GF-D8 (cell line): Measurements from ENCODE around the gene KIAA1210.

ENCODE experiments used
- DNase-seq: peaks from one replicate; lab custom pipeline; 2025; lab: John Stamatoyannopoulos, UW

The KIAA1210 gene

DNA sequence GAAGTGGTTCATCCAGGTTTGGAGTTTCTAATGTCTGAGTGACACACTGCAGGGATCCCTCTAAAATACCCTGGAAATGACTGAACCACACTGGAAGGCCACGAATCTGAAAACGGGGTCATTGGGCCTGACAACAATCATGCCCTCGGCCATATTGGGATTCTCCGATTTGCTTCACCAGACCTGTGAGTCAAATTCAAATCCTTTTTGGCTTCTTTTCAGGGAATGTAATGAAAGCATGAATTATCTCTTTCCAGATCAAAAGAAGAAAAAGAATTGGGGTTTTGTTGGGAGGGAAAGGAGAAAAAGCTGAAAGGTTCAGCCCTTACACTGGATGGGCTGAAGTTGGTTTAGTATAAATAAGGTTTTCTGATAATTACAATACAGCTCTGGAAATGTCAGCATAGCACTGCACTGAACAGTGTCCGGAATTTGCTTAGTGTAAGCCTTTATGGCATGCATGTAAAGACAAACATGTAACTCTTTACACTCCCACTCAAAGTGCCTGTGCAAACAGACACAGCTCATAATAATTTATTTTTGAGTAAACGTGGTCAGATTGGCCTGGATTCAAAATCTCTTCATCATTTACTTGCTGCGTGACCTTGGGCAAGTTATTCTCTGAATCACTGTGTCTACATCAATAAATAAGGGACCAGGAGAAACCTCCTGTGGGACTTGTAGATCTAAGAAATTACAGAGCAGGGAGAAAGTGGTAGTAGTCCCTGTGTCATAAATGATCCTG, 33.4 kb downstream of the KIAA1210 start:
- DNase-seq, result no peak

DNA sequence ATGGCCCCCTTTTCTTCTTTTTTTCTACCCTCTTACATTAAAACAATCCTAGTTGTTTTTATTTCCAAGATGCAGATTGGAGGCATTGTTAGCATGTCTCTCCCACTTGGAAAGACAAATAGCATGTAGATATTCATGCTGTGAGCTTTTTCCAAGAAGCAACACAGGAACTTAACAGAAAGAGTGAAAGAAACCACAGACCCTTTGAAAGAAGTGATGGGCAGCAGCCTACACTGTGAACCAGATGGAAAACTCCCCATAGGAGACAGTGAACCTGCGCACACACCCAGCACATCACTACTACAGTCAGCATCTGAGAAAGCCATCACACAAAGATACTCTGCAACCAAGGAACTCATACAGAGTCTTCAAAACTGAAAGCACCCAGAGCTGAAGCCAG, 37.0 kb downstream of the KIAA1210 start:
- DNase-seq, result no peak

DNA sequence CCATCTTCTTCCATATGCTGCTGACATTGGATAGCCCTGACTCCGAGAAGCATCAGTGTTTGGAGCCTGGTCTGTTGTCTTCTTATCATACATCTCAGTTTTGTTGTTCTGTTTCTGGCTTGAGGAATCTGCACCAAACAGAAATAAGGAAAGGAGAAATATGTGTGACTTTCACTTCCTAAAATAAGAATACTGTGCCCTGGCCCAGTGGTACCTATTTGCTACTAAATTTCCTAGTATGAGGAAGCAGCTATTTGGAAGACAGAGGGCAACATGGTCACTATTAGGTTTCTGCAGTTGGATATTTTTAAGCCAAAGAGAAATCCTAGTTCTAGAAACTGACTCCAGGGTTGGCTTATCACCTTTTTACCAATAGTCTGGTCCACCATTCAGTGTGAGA, 38.0 kb downstream of the KIAA1210 start:
- no peak for DNase-seq

DNA sequence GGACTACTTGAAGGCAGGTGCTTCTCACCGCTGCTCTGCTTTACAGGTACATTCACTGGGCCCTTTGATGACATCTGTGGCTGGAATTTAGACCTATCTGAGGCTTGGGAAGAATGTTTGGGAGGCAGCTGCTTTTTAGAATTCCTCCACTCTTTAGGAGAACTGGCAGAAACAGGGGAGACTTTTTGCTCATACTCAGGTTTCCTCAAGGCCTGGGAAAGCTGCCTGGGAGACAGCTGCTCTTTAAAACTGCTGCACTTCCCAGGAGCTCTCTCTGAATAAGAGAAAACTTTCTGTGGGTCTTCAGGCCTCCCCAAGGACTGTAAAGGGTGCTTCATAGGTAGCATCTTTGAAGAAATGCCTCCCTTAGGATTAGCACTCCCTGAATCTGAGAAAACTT, 40.5 kb downstream of the KIAA1210 start:
- no peak for DNase-seq

DNA sequence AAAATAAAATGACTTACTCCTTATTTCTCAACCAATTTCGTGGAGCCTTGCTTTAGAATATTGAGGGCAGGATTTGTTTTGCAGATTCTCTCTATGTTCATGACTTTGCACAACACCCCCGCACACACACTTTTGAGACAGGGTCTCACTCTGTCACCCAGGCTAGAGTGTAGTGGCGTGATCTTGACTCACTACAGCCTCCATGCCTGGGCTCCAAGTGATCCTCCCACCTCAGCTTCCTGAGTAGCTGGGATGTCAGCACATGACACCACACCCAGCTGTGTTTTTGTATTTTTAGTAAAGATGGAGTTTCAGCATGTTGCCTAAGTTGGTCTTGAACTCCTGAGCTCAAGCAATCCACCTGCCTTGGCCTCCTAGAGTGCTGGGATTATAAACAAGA, 42.8 kb downstream of the KIAA1210 start:
- no peak for DNase-seq

DNA sequence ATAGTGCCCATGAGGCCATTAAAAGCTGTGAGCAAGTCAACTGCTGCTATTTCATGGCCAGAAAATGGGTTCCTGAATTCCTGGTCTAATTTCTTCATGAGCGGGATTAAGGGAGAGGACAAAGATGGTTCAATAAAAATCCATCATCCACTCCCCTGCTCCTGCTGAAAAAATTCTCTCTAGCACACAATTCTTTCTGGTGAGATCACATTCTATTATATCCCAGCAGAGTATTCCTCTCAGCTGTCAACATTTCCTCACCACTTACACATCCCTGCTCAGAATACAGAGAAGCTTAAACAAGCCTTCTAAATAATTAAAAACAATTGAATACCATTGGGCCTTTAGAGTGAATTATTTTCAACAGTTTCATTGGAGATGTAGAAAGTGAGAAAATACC, 45.3 kb downstream of the KIAA1210 start:
- no peak for DNase-seq

DNA sequence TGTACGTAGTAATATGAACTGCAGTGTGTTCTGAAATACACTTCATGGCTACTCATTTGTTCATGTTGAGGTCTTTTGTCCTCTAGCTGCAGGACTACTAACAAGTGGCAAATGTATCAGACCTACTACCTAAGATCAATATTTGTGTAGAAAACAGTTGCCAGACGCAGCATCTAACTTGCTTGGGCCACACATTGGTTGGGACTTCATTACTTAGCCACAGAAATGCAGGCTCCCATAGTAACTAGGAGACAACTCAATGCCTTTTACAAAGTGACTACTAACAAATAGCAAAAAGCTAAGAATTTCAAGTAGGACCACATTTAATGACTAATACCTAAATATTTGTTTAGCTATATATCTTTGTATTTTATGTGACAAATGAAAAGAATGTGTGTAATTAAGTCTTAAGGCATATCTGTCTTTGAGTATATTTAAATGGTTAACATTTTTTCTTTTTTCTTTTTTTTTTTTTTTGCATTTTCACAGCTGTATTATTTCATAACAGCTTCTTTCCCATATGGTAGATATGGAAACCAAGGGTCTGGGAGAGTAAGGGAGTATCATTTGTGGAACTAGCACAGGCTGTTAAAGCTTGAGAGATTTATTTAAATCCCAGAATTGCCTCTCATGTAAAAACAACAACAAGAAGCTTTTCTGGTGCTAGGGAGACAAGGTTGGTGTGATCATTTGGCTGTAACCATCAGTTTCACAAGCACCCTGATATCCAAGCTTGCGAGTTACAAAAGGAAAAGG, 52.2 kb downstream of the KIAA1210 start:
- no peak for DNase-seq

DNA sequence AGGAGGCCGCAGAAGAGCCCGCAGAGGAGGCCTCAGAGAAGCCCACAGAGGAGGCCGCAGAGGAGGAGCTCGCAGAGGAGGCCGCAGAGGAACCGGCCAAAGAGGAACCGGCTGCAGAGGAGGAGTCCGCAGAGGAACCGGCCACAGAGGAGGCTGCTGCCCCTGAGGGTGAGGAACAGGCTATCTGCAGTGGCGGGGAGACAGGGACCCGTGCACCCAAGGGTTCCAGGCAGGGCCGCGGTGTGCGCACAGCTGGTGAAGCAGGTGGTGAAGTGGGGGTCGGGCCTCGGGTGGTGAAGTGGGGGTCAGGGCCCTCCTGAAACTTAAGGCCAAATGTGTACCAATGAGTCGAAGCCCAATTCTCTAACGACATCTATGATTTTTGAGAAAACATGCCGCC, 53.7 kb downstream of the KIAA1210 start:
- DNase-seq, result no peak

DNA sequence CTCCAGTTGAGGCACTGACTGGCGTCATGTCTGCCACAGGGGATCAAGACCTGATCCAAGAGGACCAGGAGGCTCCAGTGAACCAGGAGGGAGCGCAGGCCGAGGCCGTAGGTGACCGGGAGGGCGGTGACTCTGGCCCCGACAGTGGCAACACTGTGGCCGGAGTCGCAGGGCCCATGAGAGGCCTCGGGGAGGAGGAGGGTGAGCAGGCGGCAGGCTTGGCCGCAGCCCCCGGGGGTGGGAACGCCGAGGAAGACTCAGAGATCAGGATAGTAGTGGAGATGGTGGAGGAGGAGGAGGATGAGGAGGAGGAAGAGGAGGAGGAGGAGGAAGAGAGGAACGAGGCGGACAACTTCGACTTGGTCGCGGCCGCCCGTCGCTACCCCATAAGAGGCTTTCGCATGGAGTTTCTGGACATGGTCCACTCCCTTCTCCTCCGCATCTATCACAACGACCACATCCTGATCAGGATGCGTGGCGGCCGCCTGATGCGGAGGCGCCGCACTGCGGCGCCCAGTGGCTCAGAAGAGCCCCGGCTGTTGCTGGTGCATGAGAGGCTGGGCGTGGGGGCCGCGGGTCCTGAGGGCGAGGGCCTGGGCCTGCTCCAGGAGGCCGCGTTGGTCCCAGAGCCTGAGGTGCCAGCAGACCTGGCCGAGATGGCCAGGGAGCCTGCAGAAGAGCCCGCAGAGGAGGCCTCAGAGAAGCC, 54.3 kb downstream of the KIAA1210 start:
- DNase-seq, result no peak

DNA sequence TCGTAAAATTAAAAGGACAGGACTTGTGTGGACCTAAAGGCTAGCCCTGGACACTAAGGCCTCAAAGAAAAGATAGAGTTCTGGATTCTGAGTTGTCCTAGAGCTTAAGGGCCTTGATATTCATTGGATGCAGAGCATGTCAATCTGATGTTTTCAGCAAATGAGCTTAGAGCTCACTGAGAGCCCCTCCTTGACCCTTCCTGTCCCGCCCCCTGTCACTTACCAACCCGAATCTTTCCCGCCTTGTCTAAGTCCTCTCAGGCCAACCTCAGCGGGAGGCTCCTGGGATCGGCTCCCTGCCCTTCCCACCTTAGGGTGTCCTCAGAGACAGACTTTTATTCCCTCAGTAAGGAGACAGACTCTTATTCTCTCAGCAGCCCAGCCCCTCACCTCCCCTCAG, 54.9 kb downstream of the KIAA1210 start, which contains the start of gene CT47C1:
Gene CT47C1 (plus strand): TSS at position 250 of the 400 bp plus-strand sequence. CDS start 233 bp downstream, outside the sequence.
- no peak for DNase-seq

DNA sequence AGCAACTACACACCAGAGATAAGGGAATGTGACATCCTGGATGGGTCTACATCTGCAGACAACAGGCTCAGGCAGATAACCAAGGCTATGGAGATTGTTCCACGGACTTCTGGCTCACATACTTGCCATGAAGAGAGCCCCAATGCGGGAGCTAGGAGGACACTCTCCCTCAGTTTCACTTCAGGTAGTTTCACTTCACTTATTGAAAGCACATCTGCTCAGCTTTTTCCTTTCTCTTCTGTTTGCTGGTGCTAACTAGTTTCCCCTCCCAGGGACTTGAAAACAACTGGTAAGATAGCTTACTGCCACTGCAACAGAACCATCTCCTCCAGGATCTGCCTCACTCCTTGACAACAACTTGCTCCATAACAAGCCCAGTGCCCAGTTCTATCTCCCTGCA, 56.2 kb downstream of the KIAA1210 start:
- DNase-seq, result no peak

DNA sequence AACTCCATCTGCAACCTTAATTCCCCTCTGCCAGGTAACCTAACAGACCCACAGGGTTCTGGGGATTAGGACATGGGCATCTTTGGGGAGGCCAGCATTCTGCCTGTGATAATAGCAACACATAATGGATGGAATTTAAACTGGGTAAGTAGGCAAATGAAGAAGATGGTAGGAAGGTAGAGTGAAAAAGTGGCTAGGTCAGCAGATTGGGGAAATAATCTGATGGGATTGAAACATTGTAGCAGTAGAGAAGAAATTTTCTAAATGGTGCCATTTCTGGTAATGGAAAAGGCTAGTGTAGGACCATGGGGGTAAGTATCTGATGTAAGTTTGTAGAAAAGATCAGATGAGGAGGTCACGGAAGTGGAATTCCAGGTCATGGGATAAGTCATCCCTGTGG, 57.9 kb downstream of the KIAA1210 start:
- DNase-seq, result no peak

DNA sequence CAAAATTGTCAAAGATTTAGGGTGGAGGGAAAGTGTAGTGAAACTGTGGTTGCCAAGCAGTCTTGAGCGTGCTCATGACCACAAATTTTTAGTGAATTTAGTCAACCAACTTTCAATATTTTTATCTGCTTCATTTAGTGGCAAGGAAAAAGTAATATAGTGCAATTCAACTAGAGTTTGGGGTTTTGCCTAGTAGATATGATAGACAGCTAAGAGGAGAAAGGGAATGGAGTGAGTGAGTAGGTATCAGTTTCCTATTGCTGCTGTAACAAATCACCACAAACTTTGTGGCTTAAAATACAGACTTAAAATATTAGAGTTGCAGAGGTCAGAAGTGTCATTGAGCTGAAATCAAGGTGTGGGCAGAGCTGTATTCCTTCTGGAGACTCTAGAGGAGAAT, 58.5 kb downstream of the KIAA1210 start:
- DNase-seq, result no peak

DNA sequence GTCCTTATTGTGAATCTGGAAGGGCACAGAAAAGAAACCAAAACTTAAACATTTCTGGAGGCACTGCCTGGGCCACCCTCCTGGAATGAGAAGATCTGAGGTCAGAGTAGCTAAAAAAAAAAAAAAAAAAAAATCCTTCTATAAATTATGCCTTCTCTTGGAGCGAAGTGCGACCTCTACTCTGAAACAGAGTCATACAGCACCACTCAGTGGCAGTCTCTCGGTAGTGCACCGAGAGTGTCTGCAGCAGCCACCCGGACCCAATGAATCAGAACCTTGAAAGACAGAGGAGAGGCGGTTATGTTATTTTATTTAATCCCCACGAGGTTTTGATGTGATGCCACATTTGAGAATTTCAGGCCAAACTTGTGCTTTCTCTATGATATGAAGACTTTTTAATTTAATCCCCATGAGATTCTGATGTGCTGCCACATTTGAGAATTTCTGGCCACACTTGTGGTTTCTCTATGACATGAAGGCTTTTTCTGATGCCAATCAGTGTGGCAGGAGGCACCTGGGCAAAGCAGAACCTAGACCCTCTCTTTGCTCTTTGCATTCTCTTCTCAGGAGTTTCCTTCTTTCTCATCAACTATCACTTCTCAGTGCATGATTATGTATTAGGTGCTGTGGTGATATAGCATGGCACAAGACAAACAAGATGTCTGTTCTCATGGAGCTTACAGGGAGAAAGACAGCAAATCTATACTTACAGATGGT, 60.4 kb downstream of the KIAA1210 start:
- no peak for DNase-seq

DNA sequence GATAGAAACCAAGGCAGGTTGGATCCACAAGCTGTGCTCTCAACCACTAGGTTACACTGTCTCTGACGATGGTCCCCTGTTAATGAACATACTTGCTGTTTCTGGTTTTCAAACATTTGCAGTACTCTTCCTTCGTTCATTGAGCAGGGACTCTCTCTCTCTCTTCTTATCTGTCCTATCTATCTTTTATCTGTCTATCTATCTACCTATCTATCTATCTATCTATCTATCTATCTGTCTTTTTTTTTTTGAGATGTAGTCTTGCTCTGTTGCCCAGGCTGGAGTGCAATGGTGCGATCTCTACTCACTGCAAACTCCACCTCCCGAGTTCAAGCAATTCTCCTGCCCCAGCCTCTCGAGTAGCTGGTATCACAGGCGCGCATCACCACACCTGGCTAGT, 64.2 kb downstream of the KIAA1210 start:
- DNase-seq, result no peak

DNA sequence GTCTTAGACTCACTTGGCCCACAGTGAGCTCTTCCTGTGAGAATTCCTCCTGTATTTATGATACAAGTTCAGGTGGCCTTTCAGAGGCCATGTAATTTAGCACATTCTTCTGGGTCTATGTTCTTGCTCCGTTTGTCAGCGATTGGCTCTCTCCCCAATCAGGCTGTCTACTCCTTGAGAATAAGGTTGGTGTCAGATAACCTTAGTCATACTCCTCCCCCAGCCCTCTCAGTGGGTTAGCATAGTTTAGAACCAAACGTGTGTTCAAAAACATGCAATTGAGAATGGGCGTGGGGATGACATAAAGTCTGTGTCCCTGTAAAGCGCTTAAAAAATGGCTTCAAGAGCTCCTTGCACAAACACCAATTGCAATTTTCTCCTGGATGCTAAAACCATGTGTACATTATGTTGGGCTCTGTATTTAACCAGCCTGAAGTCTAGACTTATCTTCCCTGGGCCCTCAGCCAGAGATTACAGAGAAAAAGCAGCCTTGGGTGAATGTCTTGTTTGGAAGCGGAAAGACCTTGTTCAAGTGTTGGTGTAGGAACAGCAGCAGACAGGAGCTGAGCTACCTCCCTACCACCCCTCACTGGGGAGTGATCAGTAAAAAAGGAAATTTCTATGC, 64.8 kb downstream of the KIAA1210 start:
- no peak for DNase-seq

DNA sequence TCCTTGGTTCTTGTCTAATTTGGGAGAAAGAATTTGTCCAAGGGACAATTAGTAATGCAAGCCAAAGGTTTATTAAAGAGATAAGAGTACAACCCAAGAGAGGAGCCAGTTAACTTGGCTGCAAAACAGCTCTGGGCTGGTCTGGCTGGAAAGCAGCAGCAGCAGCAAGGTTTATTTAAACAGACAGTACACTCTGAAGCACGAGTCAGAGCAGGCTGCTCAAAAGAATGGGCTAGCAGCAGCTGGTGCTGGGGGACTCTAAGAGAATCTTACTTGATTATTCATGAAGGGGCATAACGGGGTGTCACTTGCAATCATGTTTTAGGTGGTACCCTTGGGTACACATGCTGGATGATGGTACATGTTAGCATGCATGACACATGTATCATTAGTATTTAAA, 71.9 kb downstream of the KIAA1210 start:
- no peak for DNase-seq

DNA sequence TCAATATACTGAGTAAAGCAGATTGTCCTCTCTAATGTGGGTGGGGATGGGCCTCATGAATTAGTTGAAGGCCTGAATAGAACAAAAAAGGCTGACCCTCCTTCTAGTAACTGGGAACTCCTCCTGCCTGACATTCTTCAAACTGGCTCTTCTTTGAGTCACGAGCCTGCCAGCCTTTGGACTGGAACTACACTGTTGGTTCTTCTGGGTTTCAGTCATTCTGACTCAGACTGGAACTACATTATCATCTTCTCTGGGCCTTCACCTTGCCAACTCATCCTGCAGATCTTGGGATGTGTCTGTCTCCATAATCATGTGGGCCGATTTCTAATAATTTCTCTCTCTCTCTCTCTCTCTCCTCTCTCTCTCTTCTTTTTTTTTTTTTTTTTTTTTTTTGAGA, 81.7 kb downstream of the KIAA1210 start:
- DNase-seq, result no peak

DNA sequence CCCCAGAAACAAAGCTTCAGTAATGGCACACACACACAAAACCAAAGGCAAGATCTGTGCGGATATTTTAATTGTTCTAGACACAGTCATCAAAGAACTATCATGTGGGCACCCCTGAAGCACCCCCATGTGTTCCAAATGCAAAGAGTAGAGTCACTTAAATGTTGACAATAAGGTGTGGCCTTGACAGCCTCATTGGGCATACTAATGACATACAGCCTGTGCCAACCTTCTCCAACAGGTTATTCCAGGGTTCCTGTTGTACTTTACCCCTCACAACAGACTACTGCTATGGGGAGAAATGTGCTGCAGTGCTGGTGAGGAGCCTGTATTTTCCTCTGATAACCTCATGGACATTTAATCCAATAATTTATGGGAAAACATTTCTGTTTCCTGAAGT, 84.6 kb downstream of the KIAA1210 start:
- no peak for DNase-seq

DNA sequence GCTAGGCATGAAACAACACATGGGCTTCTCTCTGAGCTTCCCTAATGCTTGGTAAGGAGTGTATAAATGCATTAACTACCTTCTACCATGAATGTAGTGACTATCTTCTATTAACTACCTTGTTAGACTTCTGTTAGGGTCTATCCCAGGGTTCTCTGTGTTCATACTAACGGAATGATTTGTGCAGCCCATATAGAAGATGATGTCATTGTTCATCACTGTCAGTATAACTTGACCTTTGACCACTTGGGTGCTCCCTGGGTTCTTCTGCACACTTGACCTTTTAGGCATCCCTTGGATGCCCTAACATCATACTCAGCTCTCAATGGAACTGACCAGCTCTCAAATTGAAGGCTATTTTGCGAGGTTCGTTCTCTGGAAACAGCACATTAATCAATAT, 85.6 kb downstream of the KIAA1210 start:
- DNase-seq, result no peak

DNA sequence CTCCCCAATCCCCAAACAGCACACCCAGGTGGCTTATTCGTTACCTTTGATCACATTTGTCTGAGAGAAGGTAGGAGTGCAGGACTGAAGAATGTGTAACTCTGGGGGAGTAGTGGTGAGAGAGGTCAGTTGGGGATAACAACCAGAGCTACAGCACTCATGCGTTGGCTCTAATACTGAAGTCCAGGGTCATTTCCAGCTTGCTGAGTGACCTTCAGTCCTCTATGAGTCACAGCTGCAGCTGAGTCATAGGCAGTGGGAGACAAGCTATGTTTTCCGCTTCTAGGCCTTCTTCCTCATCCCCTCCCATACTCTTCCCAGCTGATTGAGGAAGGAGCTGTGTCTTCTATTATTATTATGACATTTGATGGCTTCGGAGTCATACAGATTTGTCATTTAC, 86.4 kb downstream of the KIAA1210 start:
- no peak for DNase-seq

DNA sequence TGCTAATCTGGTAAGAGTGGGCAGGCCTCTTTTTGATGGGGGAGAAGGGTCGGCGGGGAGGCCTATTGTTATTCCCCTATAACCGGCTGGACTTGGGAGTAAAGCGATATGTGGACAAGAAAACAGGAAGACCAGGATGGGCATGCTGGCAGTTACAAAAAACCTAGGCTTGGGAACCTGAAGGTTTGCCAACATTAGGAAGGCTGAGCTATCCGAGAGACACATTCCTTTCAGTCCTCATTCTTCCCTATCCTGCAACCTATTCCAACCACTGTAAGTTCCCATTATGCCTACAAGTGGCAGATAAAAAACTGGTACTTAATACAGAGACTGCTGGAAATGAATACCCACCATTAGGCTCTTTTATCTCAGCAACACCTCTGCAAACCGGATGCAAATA, 87.2 kb downstream of the KIAA1210 start:
- DNase-seq, result no peak
